ENCODE data around the gene RAB7B.

The RAB7B gene

DNA sequence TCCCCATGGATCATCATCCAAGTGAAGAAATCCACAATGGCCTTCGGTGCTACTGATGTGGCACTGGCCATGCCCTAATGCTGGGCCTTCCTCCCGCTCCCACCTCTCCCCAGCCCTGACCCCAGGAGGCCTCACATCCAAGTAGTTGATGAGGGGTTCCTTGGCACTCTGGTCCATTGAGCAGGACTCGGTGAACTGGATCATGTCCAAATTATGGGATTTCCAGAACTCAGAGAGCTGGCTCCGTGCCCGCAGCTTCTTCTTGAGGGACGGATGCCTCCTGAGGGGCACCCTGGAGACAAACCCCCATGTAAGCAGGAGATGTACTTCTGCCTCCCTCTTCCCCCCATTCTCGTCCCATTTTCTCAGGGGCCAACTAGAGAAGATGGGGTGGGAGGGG, 19.6 kb upstream of the RAB7B start:
- no peak for DNase-seq (ENCODE audit: low read depth in 2 of 2)

- DNase-seq (ENCODE audit: low read depth in 2 of 2): no peak
Measured at GRCh38 chr1:206021626-206022365, 18.6 kb upstream of the RAB7B start.

GRCh38 chr1:206021008-206021625, 17.9 kb upstream of the RAB7B start:
- no peak for DNase-seq (ENCODE audit: low read depth in 2 of 2)

- no peak for DNase-seq (ENCODE audit: low read depth in 2 of 2)
Measured at GRCh38 chr1:206020393-206021007, 17.3 kb upstream of the RAB7B start.

GRCh38 chr1:206015071-206015470, 11.9 kb upstream of the RAB7B start:
- no peak for DNase-seq (ENCODE audit: low read depth in 2 of 2)

- DNase-seq (ENCODE audit: low read depth in 2 of 2): no peak
Measured at GRCh38 chr1:206014601-206015000, 11.4 kb upstream of the RAB7B start.

GRCh38 chr1:206013026-206013795, 10.0 kb upstream of the RAB7B start:
- no peak for DNase-seq (ENCODE audit: low read depth in 2 of 2)

DNA sequence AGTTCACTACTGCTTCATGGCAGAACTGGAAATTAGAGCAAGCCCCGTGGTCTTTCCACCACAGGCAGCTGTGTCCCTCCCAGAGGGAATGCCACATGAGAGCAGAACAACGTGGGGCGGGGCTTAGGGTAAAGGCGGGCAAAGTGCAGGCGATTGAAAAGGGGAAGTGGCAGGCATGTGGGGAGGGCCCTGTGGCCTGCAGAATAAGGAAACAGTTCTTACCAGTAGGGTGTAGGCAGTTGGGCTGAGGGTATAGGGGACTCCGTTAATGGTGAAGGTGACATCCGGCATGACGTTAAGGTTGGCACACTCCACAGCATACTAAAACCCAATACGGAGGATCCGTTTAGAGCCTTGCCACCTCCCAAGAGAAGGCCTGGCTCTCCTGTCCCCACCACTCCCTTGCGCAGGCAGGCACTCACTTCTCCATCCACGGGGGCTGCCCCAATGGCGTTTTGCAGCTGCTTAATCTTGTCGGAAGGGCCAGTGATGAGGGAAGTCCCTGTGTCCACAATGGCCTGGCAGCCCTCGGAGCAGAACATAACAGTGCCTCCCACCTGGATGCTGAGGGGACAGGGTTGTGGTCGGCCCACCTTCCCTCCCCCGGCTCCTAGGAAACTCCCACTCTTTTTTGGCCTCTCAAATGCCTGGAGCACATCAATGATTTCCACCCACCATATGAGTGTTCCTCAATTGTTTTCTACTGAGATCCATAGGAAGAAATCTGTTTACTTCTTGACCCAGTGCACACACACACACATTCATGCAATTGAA, 9.1 kb upstream of the RAB7B start:
- DNase-seq (ENCODE audit: low read depth in 2 of 2): no peak

GRCh38 chr1:206011057-206011456, 7.9 kb upstream of the RAB7B start:
- no peak for DNase-seq (ENCODE audit: low read depth in 2 of 2)

GRCh38 chr1:206010060-206010459, 6.9 kb upstream of the RAB7B start:
- DNase-seq (ENCODE audit: low read depth in 2 of 2): no peak

GRCh38 chr1:206006946-206007345, 3.8 kb upstream of the RAB7B start:
- DNase-seq (ENCODE audit: low read depth in 2 of 2): no peak

DNA sequence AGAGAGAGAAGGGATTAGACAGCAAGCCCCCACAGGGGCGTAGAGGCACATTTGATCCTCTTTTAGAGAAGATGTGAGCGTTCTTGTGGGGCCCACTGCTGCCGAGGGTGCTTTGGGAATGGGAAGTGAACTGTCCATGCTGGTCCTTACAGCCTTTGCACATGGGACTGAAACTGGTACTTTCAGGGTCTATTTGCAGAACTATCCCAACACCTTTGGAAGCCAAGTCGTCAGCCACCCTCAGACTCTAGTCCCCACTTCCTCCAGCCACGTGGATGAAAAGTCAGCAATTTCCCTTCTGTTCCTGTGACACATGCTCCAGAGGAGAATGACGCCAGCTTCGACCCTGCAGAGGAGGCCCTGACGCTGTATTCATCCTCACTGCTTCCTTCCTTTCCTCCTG, 2.6 kb upstream of the RAB7B start:
- no peak for DNase-seq (ENCODE audit: low read depth in 2 of 2)

- DNase-seq (ENCODE audit: low read depth in 2 of 2): no peak
Measured at GRCh38 chr1:206005234-206005633, 2.0 kb upstream of the RAB7B start.

GRCh38 chr1:206004826-206005225, 1.6 kb upstream of the RAB7B start:
- DNase-seq (ENCODE audit: low read depth in 2 of 2): no peak

GRCh38 chr1:206003854-206004800, 932 bp upstream of the RAB7B start:
- no peak for DNase-seq (ENCODE audit: low read depth in 2 of 2)

DNA sequence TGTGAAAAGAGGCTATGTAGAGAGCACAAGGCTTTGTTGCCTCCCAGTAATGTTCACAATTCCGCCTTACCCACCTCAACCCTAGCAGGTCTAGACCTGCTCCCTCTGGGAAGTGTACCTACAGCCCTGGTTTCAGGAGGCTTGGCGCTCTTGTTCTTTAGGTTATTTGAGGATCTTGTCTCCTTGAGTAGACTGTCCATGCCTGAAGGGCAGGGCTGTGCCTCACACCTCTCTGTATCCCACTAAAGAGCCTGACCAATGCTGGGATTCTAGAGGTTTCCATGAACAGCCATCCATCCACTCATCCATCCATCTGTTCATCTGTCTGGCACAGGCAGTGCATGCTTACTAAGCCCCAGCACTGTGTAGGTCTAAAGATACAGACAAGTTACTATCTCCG, 1.0 kb downstream of the RAB7B start:
- no peak for DNase-seq (ENCODE audit: low read depth in 2 of 2)

DNA sequence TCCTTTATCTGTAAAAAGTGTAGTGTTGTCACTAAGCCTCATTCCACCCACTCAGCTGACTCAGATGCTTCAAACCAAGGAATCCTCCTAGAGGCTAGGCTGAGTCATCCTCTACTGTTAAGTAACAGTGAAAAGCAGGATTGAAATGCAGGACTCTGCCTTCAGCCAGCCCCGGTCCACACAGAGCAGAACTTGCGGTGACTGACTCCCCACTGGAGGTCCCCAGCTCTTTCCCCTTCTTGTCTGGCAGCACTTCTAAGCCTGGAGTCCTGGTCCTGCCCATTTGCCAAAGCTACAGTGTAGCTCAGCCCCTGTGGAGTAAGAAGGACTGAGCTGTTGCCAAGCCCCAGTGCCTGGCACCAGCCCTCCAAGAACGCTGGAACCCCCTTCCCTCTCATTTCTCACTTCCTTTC, 1.7 kb downstream of the RAB7B start:
- DNase-seq (ENCODE audit: low read depth in 2 of 2): no peak

DNA sequence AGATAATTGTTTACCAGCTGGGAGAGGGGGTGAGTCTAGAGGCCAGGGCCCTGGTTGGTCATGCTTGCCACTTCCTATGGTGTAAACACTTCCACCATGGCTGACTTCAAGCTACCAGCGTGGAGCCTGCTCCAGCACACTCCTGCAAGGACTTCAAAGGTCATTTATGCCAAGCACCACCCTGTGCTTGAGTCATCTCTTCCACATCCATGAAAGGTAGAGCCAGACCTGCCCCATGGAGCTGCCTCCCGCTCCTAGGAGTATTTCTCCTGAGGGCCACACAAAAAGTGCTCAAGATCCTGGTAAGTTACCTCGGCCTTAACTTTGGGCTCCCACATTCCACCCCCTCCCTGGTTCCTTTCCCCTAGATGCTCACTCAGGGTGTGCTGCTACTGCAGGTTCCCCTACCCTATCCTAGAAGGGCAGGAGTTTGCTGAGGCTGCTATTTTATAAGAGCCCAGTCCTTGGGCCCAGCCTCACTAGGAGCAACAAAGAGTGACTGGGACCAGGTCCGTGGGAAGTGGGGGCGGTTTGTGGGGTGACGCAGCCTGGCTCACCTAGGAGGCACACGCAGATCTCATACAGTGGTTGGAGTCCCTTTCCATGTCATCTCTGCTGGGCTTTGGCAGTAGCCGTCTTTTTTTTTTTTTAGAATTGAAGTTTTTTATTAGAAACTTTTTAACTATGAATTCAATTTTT, 2.4 kb downstream of the RAB7B start:
- DNase-seq (ENCODE audit: low read depth in 2 of 2): no peak

DNA sequence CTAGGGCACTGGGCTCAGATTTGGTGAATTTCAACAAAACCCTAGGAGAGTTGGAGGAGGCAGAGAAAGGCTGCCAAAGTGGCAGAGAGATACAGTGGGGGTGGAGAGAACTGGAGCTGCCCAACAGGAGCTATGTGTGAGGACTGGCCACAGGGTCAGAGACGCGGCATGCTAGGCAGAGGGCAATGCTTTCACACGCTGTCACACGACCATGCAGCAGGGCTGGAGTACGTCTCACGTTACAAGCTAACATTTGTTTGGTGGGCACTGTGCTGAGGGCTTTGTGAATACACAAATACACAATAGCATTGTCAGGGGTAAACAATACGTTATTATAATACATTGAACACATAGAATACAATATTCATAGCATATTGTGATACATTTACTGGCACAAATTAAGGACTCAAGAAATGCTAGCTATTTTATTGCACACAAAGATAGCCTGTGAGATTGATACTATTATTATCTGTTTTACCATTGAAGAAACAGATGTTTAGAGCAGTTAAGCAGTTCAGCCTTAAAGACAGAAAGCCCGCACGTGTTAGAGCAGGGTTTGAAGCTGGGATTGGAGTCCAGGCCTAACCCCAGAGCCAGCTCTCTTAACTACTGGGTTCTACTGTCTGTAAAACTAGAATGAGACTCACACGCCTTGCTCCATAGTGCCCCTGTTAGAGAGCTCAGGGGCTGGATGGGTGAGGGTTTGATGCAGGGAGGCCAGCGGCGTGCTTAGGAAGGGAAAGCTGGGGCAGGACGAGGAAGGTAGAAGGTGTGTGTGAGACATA, 4.5 kb downstream of the RAB7B start:
- no peak for DNase-seq (ENCODE audit: low read depth in 2 of 2)

Data from stimulated activated CD4-positive, alpha-beta T cell treated with anti-CD3 and anti-CD28 coated beads, Interleukin-1b, Interleukin-23, amount 100 ng/mL, for 4 hours (primary cell).